Stomach (tissue), 9 donors: ENCODE data around the gene HMGCR. TPM values are rescaled to one million over a fixed set of nuclear protein-coding genes. Genes with fewer than 3 reads are reported as not detected.

Experiments used
- DNase-seq, 2 donors: peaks; one replicate each; pipeline versions ENCODE4 v3.0.0 to v3.0.0-alpha.2; 2013 to 2019
- H3K27ac ChIP-seq, 5 donors: fragments of 200-600 bp in 4 of 5; sonication (generic) in 4 of 5; one replicate each; pipeline ENCODE4 v1.5.1; 2013 to 2019; ENCODE audit warnings: mild to moderate bottlenecking in 1 of 5, moderate library complexity in 1 of 5
- H3K27me3 ChIP-seq, 3 donors: fragments of 200-600 bp; sonication (generic); one replicate each; pipeline ENCODE4 v1.5.1; 2017 to 2019; ENCODE audit warnings: mixed run types in 1 of 3
- H3K36me3 ChIP-seq, 4 donors: fragments of 200-600 bp; sonication (generic); 1 replicate in 3 of 4; 2 replicates in 1 of 4; pipeline ENCODE4 v1.5.1; 2016 to 2019
- H3K4me1 ChIP-seq, 4 donors: fragments of 200-600 bp; sonication (generic); one replicate each; pipeline ENCODE4 v1.5.1; 2016 to 2019
- H3K4me3 ChIP-seq, 4 donors: fragments of 200-600 bp; sonication (generic) in 3 of 4; one replicate each; pipeline ENCODE4 v1.5.1; 2016 to 2019; ENCODE audit warnings: mild to moderate bottlenecking in 1 of 4
- H3K9me3 ChIP-seq, 4 donors: fragments of 200-600 bp; sonication (generic); one replicate each; pipeline ENCODE4 v1.5.1; 2016 to 2019
- CTCF ChIP-seq, 7 experiments: fragments of 450-650 bp in 4 of 7; fragments of 200-600 bp in 3 of 7; sonication (generic) in 3 of 7; IDR thresholded peaks; one replicate each; pipeline ENCODE4 v1.5.1; 2016 to 2019; ENCODE audit warnings: antibody characterized with exemption in 7 of 7, control low read depth in 2 of 7, mild to moderate bottlenecking in 1 of 7
- EP300 ChIP-seq: sonication (generic); formaldehyde crosslinking; IDR thresholded peaks from one replicate; pipeline ENCODE4 v1.6.1; 2017; ENCODE audit warnings: antibody characterized with exemption
- POLR2A ChIP-seq, 4 donors: fragments of 450-650 bp; IDR thresholded peaks; one replicate each; pipeline ENCODE4 v1.6.1; 2016; ENCODE audit warnings: antibody characterized with exemption in 4 of 4, control low read depth in 2 of 4, mild to moderate bottlenecking in 1 of 4, moderate library complexity in 1 of 4
- POLR2AphosphoS5 ChIP-seq, 3 donors: sonication (generic); formaldehyde crosslinking; IDR thresholded peaks; one replicate each; pipeline ENCODE4 v1.6.1; 2016; ENCODE audit warnings: antibody characterized with exemption in 3 of 3
- WGBS, 5 donors: extraction: QIAGEN DNeasy Blood & Tissue Kit in 3 of 5; methylation state at CpG; one replicate each; pipeline versions ENCODE4 v1.1.5 to v1.1.7; 2013 to 2018; 5-methylcytosine and 5-hydroxymethylcytosine counted together
- intact Hi-C: fragments of 100-400 bp; cut with DNase I; formaldehyde crosslinking; loops from one replicate; pipeline ENCODE4 v1.15.1; 2023; ENCODE audit warnings: low total_unique reads
- polyA plus RNA-seq, 3 donors: library from polyadenylated mRNA; stranded (reverse); fragments of 200-250 nt; gene quantifications; one replicate each; pipeline ENCODE4 v1.2.3, GENCODE V29; 2013
- total RNA-seq, 5 donors: library from RNA; depleted of rRNA; stranded (reverse); fragments of >200 nt; gene quantifications; one replicate each; pipeline versions ENCODE4 v1.1.0 to v1.2.3, GENCODE V29; 2014 to 2016
- donor health status: healthy with polysubstance abuse.
- donor health status: Bipolar disorder and iron deficiency.
- donor health status: healthy.

HMGCR gene
- total and polyA plus RNA-seq, 8 donors, result 6.0 to 72.5 (median 25.4) TPM

- TF ChIP-seq POLR2A (IDR thresholded peaks at IDR 0.05) (no peak), EP300 (no peak), POLR2AphosphoS5 (IDR thresholded peaks at IDR 0.05) (no peak), CTCF (IDR thresholded peaks at IDR 0.05) (no peak)
- intact Hi-C loops, result no loop called here
- no peak overlapping the region for H3K4me3 ChIP-seq
- no peaks in the 10 kb centered on the region for H3K27me3 ChIP-seq
- DNase-seq, result no peak
- WGBS, 5 donors, result 63 to 72% (median 68%) methylated on average over 3 of the region's 3 CpGs
- no peaks in the 10 kb centered on the region for H3K9me3 ChIP-seq
- H3K36me3 ChIP-seq, result peaks cover 0 to 62% (median 50%) of the 10 kb centered on the region in 4 donors
- H3K4me1 ChIP-seq, result no peaks in the 10 kb centered on the region
- no peak overlapping the region for H3K27ac ChIP-seq
Observed at GRCh38 chr5:75405296-75405695, 68.3 kb downstream of the HMGCR start.

Other genes with a start within 250 kb of the HMGCR start
- 1 to 10 TPM in 1 of 5 donors, under 1 TPM in 1, not detected in 3; 0.14 to 1.1 TPM for gene ANKRD31, start 100.3 kb upstream of the HMGCR start, total RNA-seq
- gene ANKRD31, start 100.3 kb upstream of the HMGCR start, polyA plus RNA-seq, result under 1 TPM in 1 of 3 donors, not detected in 2; 0.08 TPM
- gene CERT1, start 174.4 kb downstream of the HMGCR start, total RNA-seq, result 10 to 100 TPM; 19.1 to 81.0 (median 41.3) TPM
- gene CERT1, start 174.4 kb downstream of the HMGCR start, polyA plus RNA-seq, result 10 to 100 TPM in 1 of 3 donors, 1 to 10 TPM in 2; 7.3 to 10.5 (median 9.0) TPM
- 100 to 1,000 TPM in 1 of 5 donors, 10 to 100 TPM in 4; 11.9 to 145 (median 69.2) TPM for gene POLK, start 174.7 kb downstream of the HMGCR start, total RNA-seq
- gene POLK, start 174.7 kb downstream of the HMGCR start, polyA plus RNA-seq, result 1 to 10 TPM; 3.7 to 4.7 (median 4.6) TPM